Measurements from ENCODE around the gene RBM5.
A peak's percentile ranks its signal among the peaks of the same experiment; 100 is the strongest.

DNA sequence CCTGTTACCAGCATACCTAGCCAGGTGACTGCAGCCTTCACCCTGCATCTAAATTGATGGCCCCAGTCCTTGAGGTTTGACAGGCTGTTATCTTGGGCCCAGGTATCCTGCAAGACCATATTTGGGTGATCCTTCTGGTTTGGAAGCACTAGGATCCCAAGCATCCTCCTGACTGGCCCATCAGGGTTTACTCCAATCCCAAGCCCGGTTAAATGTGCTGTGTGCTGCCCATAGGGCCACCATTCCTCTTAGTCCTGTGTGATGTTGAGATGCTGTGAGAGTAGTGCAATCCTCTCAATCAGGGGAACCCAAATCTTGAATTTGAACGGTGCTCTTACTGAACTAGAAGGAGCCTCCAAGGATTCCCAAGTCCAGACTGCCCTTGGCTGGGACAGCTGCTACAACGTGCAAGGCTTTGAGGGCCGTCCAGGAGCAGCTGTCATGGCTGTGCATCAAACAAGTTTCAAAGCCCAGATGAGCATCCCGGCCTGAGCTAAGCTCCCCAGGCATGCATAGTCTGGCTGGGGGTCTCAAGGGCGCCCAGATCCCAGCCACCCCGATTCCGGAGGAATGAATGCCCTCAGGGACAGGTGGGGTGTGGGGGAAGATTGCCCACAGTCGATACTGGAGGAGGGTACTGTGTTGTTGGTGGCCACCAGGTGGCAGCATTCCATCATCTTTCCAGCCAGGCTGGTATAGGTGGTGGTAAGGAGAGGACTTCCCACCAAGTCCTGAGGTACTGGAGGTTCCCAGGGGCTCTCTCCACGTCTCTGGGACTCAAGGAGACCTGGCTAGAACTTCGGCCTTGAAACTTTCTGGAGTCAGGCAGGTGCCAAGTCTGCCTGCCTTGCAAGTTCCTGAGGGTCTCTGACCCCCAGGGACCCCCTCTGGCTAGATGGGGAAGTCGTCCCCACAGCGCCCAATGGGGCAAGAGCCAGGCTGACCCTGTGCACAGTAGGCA lies 32.6 kb downstream of the RBM5 start:
- TF ChIP-seq CTCF (IDR thresholded peaks at IDR 0.05; ENCODE audit: insufficient read depth, low read length, poor library complexity, severe bottlenecking): peak; percentile 84
- TF ChIP-seq EZH2phosphoT487 (conservative IDR thresholded peaks at IDR 0.05; ENCODE audit: low read length): no peak

All from SU-DHL-6 (cell line).